ENCODE measurements around the gene SYTL3. TPM values are rescaled to one million over a fixed set of nuclear protein-coding genes. Genes with fewer than 3 reads are reported as not detected.

Gene SYTL3
- total and polyA plus RNA-seq, 10 of the 15 experiments (the other 5 are each of a cell fraction or from before 2014, with no cell fraction given), result 3.3 to 12.1 (median 6.9) TPM

- TF ChIP-seq E4F1 (IDR thresholded peaks at IDR 0.05; ENCODE audit: borderline replicate concordance, partially characterized antibody) (no peak), NKRF (conservative IDR thresholded peaks at IDR 0.05) (no peak), ZBTB33 (IDR thresholded peaks at IDR 0.05) (no peak), CUX1 (IDR thresholded peaks at IDR 0.05; ENCODE audit: insufficient replicate concordance, low read depth, low read length) (no peak), SMAD5 (IDR thresholded peaks at IDR 0.05; ENCODE audit: low read depth) (no peak), ZNF384 (IDR thresholded peaks at IDR 0.05; ENCODE audit: borderline replicate concordance, low read depth, low read length) (no peak), EGR1 (IDR thresholded peaks at IDR 0.05; ENCODE audit: borderline replicate concordance in 1 of 2, low read depth in 2 of 2, low read length in 2 of 2) (no peak), ESRRA (IDR thresholded peaks at IDR 0.05; ENCODE audit: low read length) (no peak), IKZF2 (IDR thresholded peaks at IDR 0.05) (0 out of 4 replicates have a peak, but pooled peaks of 1 of the 2 experiments have one; percentile 32), HDAC2 (IDR thresholded peaks at IDR 0.05) (no peak), SKIL (IDR thresholded peaks at IDR 0.05; ENCODE audit: low read depth, poor library complexity, severe bottlenecking) (no peak), MTA3 (IDR thresholded peaks at IDR 0.05; ENCODE audit: borderline replicate concordance, low read length) (no peak; the same call in 1 of the 2 replicates), DPF2 (IDR thresholded peaks at IDR 0.05) (no peak)
These were observed 65.8 kb downstream of the SYTL3 start (continued) for GRCh38 chr6:158715330-158716311.

Measured in GM12878 (cell line).